Astrocyte (in vitro differentiated cells and primary cell): Measurements from ENCODE around the gene ANKRD7. TPM values are rescaled to one million over a fixed set of nuclear protein-coding genes. Genes with fewer than 3 reads are reported as not detected.
A peak's percentile ranks its signal among the peaks of the same experiment; 100 is the strongest.

ENCODE experiments used
- DNase-seq: peaks from one replicate; pipeline ENCODE4 v3.0.0-alpha.2; 2010; ENCODE audit warnings: low read depth
- FAIRE-seq: peaks from 2 replicates; lab custom pipeline; 2011; peaks lifted over from hg19 to GRCh38; lab: Jason Lieb, UNC
- H2AFZ ChIP-seq: 2 replicates; pipeline ENCODE4 v1.6.0; 2012; ENCODE audit warnings: low read depth, low read length, inconsistent platforms
- H3K27ac ChIP-seq: 2 replicates; pipeline ENCODE4 v1.5.1; 2011; ENCODE audit warnings: low read depth, low read length, inconsistent platforms
- H3K27me3 ChIP-seq: 2 replicates; pipeline ENCODE4 v1.6.0; 2011; ENCODE audit warnings: low read length, inconsistent platforms; ENCODE audit not compliant: insufficient read depth
- H3K36me3 ChIP-seq: 2 replicates; pipeline ENCODE4 v1.5.1; 2011; ENCODE audit warnings: low read length, inconsistent platforms; ENCODE audit not compliant: insufficient read depth
- H3K4me1 ChIP-seq: 2 replicates; pipeline ENCODE4 v1.5.1; 2011; ENCODE audit warnings: low read length, inconsistent platforms; ENCODE audit not compliant: insufficient read depth
- H3K4me2 ChIP-seq: 2 replicates; pipeline ENCODE4 v1.6.0; 2012; ENCODE audit warnings: low read length, inconsistent platforms
- H3K4me3 ChIP-seq: 2 replicates; pipeline ENCODE4 v1.5.1; 2011; ENCODE audit warnings: low read depth, mild to moderate bottlenecking, low read length, inconsistent platforms; ENCODE audit not compliant: insufficient read depth
- H3K79me2 ChIP-seq: 2 replicates; pipeline ENCODE4 v1.6.0; 2012; ENCODE audit warnings: mild to moderate bottlenecking, low read length, inconsistent platforms; ENCODE audit not compliant: insufficient read depth
- H3K9ac ChIP-seq: 2 replicates; pipeline ENCODE4 v1.6.0; 2012; ENCODE audit warnings: mild to moderate bottlenecking, low read length, inconsistent platforms
- H3K9me3 ChIP-seq: 2 replicates; pipeline ENCODE4 v1.5.1; 2012; ENCODE audit warnings: low read depth, mild to moderate bottlenecking, low read length, inconsistent platforms; ENCODE audit not compliant: insufficient read depth
- H4K20me1 ChIP-seq: 2 replicates; pipeline ENCODE4 v1.6.0; 2012; ENCODE audit warnings: low read length, inconsistent platforms; ENCODE audit not compliant: insufficient read depth
- H3K27ac Mint-ChIP-seq: one replicate; pipeline ENCODE4 v1.8.0; 2021; ENCODE audit warnings: mild to moderate bottlenecking, mixed read lengths; ENCODE audit not compliant: unreplicated experiment
- H3K27me3 Mint-ChIP-seq: one replicate; pipeline ENCODE4 v1.8.0; 2021; ENCODE audit warnings: low read depth, mixed read lengths; ENCODE audit not compliant: unreplicated experiment
- H3K36me3 Mint-ChIP-seq: one replicate; pipeline ENCODE4 v1.8.0; 2021; ENCODE audit warnings: low read depth, mixed read lengths; ENCODE audit not compliant: unreplicated experiment
- H3K4me1 Mint-ChIP-seq: one replicate; pipeline ENCODE4 v1.8.0; 2021; ENCODE audit warnings: low read depth, mixed read lengths; ENCODE audit not compliant: unreplicated experiment
- H3K4me3 Mint-ChIP-seq: one replicate; pipeline ENCODE4 v1.8.0; 2021; ENCODE audit warnings: mild to moderate bottlenecking, moderate library complexity, mixed read lengths; ENCODE audit not compliant: unreplicated experiment
- H3K9me3 Mint-ChIP-seq: one replicate; pipeline ENCODE4 v1.8.0; 2021; ENCODE audit warnings: mild to moderate bottlenecking, mixed read lengths; ENCODE audit not compliant: unreplicated experiment
- CTCF ChIP-seq: IDR thresholded peaks from 2 replicates; pipeline ENCODE4 v1.5.1; 2011; ENCODE audit warnings: low read depth, mild to moderate bottlenecking, inconsistent platforms, low read length, moderate library complexity; ENCODE audit not compliant: insufficient read depth
- EZH2 ChIP-seq: IDR thresholded peaks from 2 replicates; pipeline ENCODE4 v1.6.1; 2012; ENCODE audit warnings: mild to moderate bottlenecking, low read length, inconsistent platforms; ENCODE audit not compliant: insufficient read depth
- total RNA-seq: library from RNA; stranded (reverse); gene quantifications from 2 replicates; pipeline ENCODE4 v1.2.1, GENCODE V29; 2021

Gene ANKRD7
- total RNA-seq, 1 donor from 2014 or later, result 0.41 TPM

- Mint-ChIP-seq H3K27ac (no peak overlapping the region), H3K4me1 (no peaks in the 10 kb centered on the region), H3K36me3 (no peaks in the 10 kb centered on the region), H3K27me3 (peaks cover 2% of the 10 kb centered on the region), H3K4me3 (peak overlapping the region; percentile 82), H3K9me3 (no peaks in the 10 kb centered on the region)
- Histone ChIP-seq H3K36me3 (no peaks in the 10 kb centered on the region), H3K4me2 (peak overlapping the region; percentile 95), H3K27me3 (no peaks in the 10 kb centered on the region), H3K9me3 (no peaks in the 10 kb centered on the region), H3K27ac (peak overlapping the region; percentile 39), H3K79me2 (no peaks in the 10 kb centered on the region), H3K4me3 (peak overlapping the region; percentile 84), H3K9ac (peak overlapping the region; percentile 80), H3K4me1 (peaks cover 3% of the 10 kb centered on the region), H4K20me1 (no peaks in the 10 kb centered on the region), H2AFZ (peak overlapping the region; percentile 95)
- TF ChIP-seq EZH2 (no peak), CTCF (no peak)
- FAIRE-seq, result no peak
- peak; percentile 74 for DNase-seq
Observed at GRCh38 chr7:118214051-118214832, 10.3 kb upstream of the ANKRD7 start.

GRCh38 chr7:118214833-118215182 is 9.7 kb upstream of the ANKRD7 start:
- FAIRE-seq (no peak), DNase-seq (no peak)
- Histone ChIP-seq H3K9me3 (no peaks in the 10 kb centered on the region), H3K9ac (peak overlapping the region; percentile 80), H4K20me1 (no peaks in the 10 kb centered on the region), H3K27me3 (no peaks in the 10 kb centered on the region), H3K4me3 (peak overlapping the region; percentile 84), H3K79me2 (no peaks in the 10 kb centered on the region), H3K36me3 (no peaks in the 10 kb centered on the region), H2AFZ (peak overlapping the region; percentile 95), H3K4me1 (peaks cover 3% of the 10 kb centered on the region), H3K4me2 (peak overlapping the region; percentile 95), H3K27ac (peak overlapping the region; percentile 39)
- Mint-ChIP-seq H3K9me3 (no peaks in the 10 kb centered on the region), H3K36me3 (no peaks in the 10 kb centered on the region), H3K4me1 (no peaks in the 10 kb centered on the region), H3K27me3 (peaks cover 2% of the 10 kb centered on the region), H3K4me3 (peak overlapping the region; percentile 82), H3K27ac (no peak overlapping the region)
- TF ChIP-seq CTCF (no peak), EZH2 (no peak)

- Mint-ChIP-seq H3K27me3 (peaks cover 2% of the 10 kb centered on the region), H3K27ac (no peak overlapping the region), H3K4me1 (no peaks in the 10 kb centered on the region), H3K36me3 (no peaks in the 10 kb centered on the region), H3K9me3 (no peaks in the 10 kb centered on the region), H3K4me3 (no peak overlapping the region)
- no peaks in the 10 kb centered on the region for H3K36me3 ChIP-seq
- H4K20me1 ChIP-seq, result no peaks in the 10 kb centered on the region
- DNase-seq (no peak), FAIRE-seq (no peak)
- no peak overlapping the region for H3K4me2 ChIP-seq
- no peak overlapping the region for H3K4me3 ChIP-seq
- no peak for TF ChIP-seq CTCF
- no peak for TF ChIP-seq EZH2
- H3K4me1 ChIP-seq, result peaks cover 5% of the 10 kb centered on the region
- no peaks in the 10 kb centered on the region for H3K9me3 ChIP-seq
- no peaks in the 10 kb centered on the region for H3K79me2 ChIP-seq
- no peak overlapping the region for H2AFZ ChIP-seq
- no peaks in the 10 kb centered on the region for H3K27me3 ChIP-seq
- H3K27ac ChIP-seq, result no peak overlapping the region
- no peak overlapping the region for H3K9ac ChIP-seq
Observed at GRCh38 chr7:118217210-118217619, 7.3 kb upstream of the ANKRD7 start.
